ENCODE data around the gene SMPD2. TPM values are rescaled to one million over a fixed set of nuclear protein-coding genes. Genes with fewer than 3 reads are reported as not detected.

The SMPD2 gene
- total and polyA plus RNA-seq, 2 donors (not counting 1 experiment from before 2014, with no cell fraction given): 35.7 to 43.9 TPM

DNA sequence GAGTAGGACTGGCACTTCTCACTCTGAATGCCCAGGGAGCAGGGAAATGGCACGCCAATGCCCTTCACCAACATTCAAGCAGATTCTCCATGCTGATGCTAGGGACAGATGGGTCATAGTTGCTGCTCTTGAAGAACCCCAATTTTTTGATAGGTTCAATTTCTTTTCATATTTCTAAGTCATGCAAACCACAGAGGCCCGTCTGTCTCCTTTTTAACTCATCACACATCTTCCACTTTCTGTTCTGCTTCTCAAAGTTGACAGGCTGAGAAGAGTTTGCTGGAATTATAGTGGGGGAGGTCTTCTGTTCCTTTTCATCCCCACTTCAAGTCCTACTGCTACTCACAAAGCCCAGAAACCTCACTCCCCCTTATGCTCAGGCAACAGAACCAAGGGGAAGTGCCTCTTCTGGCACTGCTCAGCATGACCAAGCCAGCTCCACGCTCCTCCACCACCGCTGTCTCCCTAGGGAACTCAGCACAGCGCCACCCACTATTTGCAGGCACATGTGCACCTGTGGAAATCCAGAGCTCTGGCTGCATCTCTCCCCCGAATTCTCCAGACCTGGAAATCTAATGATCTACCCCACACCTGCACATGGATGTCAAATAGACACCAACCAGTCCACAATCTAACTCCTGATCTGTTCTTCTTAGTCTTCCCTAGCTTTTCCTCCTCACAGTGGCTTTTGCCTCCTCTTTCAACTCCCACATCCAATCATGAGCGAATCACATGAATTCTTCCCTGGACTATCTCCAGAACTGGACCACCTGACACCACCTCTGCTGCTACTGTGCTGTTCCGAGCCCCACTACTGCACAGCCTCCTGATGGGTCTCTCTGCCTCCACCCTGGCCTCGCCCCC, 31.8 kb downstream of the SMPD2 start:
- TF ChIP-seq, protein P1, sequence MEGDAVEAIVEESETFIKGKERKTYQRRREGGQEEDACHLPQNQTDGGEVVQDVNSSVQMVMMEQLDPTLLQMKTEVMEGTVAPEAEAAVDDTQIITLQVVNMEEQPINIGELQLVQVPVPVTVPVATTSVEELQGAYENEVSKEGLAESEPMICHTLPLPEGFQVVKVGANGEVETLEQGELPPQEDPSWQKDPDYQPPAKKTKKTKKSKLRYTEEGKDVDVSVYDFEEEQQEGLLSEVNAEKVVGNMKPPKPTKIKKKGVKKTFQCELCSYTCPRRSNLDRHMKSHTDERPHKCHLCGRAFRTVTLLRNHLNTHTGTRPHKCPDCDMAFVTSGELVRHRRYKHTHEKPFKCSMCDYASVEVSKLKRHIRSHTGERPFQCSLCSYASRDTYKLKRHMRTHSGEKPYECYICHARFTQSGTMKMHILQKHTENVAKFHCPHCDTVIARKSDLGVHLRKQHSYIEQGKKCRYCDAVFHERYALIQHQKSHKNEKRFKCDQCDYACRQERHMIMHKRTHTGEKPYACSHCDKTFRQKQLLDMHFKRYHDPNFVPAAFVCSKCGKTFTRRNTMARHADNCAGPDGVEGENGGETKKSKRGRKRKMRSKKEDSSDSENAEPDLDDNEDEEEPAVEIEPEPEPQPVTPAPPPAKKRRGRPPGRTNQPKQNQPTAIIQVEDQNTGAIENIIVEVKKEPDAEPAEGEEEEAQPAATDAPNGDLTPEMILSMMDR (IDR thresholded peaks at IDR 0.05): no peak
- no peak for TF ChIP-seq EZH2 (IDR thresholded peaks at IDR 0.05; ENCODE audit: borderline replicate concordance, insufficient read depth, low read depth, low read length, poor library complexity, severe bottlenecking)
- CTCF ChIA-PET: interaction anchor here (0.7 to 2.3 kb wide), 7 partner anchors 8 to 568 kb away, joined by 3 to 5 read pairs (median 4); partner anchors contain the start of genes MICAL1, PPIL6 and SMPD2
- peak; percentile 67 for DNase-seq
- no peaks in the 10 kb centered on the region for H3K27me3 ChIP-seq (replicated peaks in 1 of 4; ENCODE audit: control extremely low read depth in 1 of 4, control insufficient read depth in 3 of 4, insufficient read depth in 4 of 4, low read length in 3 of 4)
- H3K9me3 Mint-ChIP-seq (ENCODE audit: insufficient read depth): no peaks in the 10 kb centered on the region
- ATAC-seq (ENCODE audit: low read depth): peak; percentile 93
- peaks cover 29 to 30% of the 10 kb centered on the region in 2 donors for H3K4me1 ChIP-seq (ENCODE audit: control insufficient read depth in 2 of 2, insufficient read depth in 2 of 2, low read length in 2 of 2)
- intact Hi-C loops (cut with micrococcal nuclease): no loop called here
- peaks cover 61% of the 10 kb centered on the region for H3K4me1 Mint-ChIP-seq
- H4K20me1 ChIP-seq (ENCODE audit: control insufficient read depth, insufficient read depth, low read length, poor library complexity, severe bottlenecking): peaks cover 55% of the 10 kb centered on the region
- H3K27ac Mint-ChIP-seq: peak overlapping the region; percentile 62
- POLR2A ChIA-PET: interaction anchor here (1.0 kb wide), 1 partner anchor 17 kb away, joined by 3 read pairs; the partner anchor contains the start of gene MICAL1
- peak overlapping the region in 1 of 2 donors; percentile 3 for H3K27ac ChIP-seq (ENCODE audit: low read length in 2 of 2)
- no peak overlapping the region for H3K4me3 ChIP-seq (ENCODE audit: control extremely low read depth in 1 of 5, extremely low read depth in 1 of 5, insufficient read depth in 1 of 5, low read depth in 2 of 5, low read length in 4 of 5)
- H3K79me2 ChIP-seq (ENCODE audit: control insufficient read depth, insufficient read depth, low read length): peaks cover 86% of the 10 kb centered on the region
- H3K4me3 Mint-ChIP-seq: peak overlapping the region; percentile 42
- peak overlapping the region; percentile 11 for H3K9ac ChIP-seq (ENCODE audit: low read length)
- no peaks in the 10 kb centered on the region for H3K27me3 Mint-ChIP-seq
- peaks cover 0 to 88% of the 10 kb centered on the region in 2 experiments for H3K36me3 ChIP-seq (replicated peaks in 1 of 2; ENCODE audit: control extremely low read depth in 1 of 2, control insufficient read depth in 1 of 2, extremely low read depth in 1 of 2, insufficient read depth in 2 of 2, low read length in 1 of 2)
- H2AFZ ChIP-seq (ENCODE audit: insufficient read depth, low read depth, low read length, poor library complexity, severe bottlenecking): no peak overlapping the region
- 55% methylated on average over 8 of the region's 9 CpGs for WGBS (ENCODE audit: insufficient coverage)
- no peaks in the 10 kb centered on the region for H3K9me3 ChIP-seq (ENCODE audit: control extremely low read depth in 1 of 3, control insufficient read depth in 2 of 3, insufficient read depth in 1 of 3, low read length in 2 of 3)
- H3K4me2 ChIP-seq (replicated peaks; ENCODE audit: low read depth, low read length, poor library complexity, severe bottlenecking): peak overlapping the region; percentile 42

DNA sequence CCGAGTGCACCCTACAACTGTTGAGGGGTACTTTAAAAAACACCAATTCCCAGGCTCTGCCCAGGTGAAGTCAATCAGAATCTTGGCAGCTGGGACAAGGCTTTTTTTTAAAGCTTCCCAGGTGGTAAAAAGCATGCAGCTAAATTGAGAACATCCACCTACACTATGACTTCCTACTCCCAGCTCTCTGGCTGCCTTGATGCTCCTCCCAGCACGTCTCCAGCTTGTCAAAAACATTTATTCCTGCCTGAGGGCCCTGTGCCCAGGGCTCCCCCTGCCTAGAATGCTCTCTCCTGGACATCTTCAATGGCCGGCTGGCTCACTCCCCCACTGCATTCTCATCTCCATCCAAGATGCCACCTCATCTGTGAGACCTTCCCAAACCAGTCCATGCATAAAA, 32.6 kb downstream of the SMPD2 start:
- CTCF ChIA-PET: interaction anchor here (0.7 to 1.2 kb wide), 4 partner anchors 9 to 33 kb away, joined by 3 to 4 read pairs (median 4); partner anchors contain the start of genes PPIL6 and SMPD2
- DNase-seq (no peak), ATAC-seq (ENCODE audit: low read depth) (no peak)
- Histone ChIP-seq H3K4me2 (replicated peaks; ENCODE audit: low read depth, low read length, poor library complexity, severe bottlenecking) (peak overlapping the region; percentile 42), H3K79me2 (ENCODE audit: control insufficient read depth, insufficient read depth, low read length) (peaks cover 86% of the 10 kb centered on the region), H3K4me1 (ENCODE audit: control insufficient read depth in 2 of 2, insufficient read depth in 2 of 2, low read length in 2 of 2) (peaks cover 37 to 38% of the 10 kb centered on the region in 2 donors), H3K27me3 (replicated peaks in 1 of 4; ENCODE audit: control extremely low read depth in 1 of 4, control insufficient read depth in 3 of 4, insufficient read depth in 4 of 4, low read length in 3 of 4) (no peaks in the 10 kb centered on the region), H3K36me3 (replicated peaks in 1 of 2; ENCODE audit: control extremely low read depth in 1 of 2, control insufficient read depth in 1 of 2, extremely low read depth in 1 of 2, insufficient read depth in 2 of 2, low read length in 1 of 2) (peaks cover 0 to 85% of the 10 kb centered on the region in 2 experiments), H4K20me1 (ENCODE audit: control insufficient read depth, insufficient read depth, low read length, poor library complexity, severe bottlenecking) (peaks cover 57% of the 10 kb centered on the region), H3K9me3 (ENCODE audit: control extremely low read depth in 1 of 3, control insufficient read depth in 2 of 3, insufficient read depth in 1 of 3, low read length in 2 of 3) (no peaks in the 10 kb centered on the region), H3K9ac (ENCODE audit: low read length) (no peak overlapping the region), H3K27ac (ENCODE audit: low read length in 2 of 2) (no peak overlapping the region), H3K4me3 (ENCODE audit: control extremely low read depth in 1 of 5, extremely low read depth in 1 of 5, insufficient read depth in 1 of 5, low read depth in 2 of 5, low read length in 4 of 5) (no peak overlapping the region), H2AFZ (ENCODE audit: insufficient read depth, low read depth, low read length, poor library complexity, severe bottlenecking) (no peak overlapping the region)
- Mint-ChIP-seq H3K4me3 (no peak overlapping the region), H3K9me3 (ENCODE audit: insufficient read depth) (no peaks in the 10 kb centered on the region), H3K4me1 (peaks cover 64% of the 10 kb centered on the region), H3K27me3 (no peaks in the 10 kb centered on the region), H3K27ac (peak overlapping the region; percentile 27)
- WGBS (ENCODE audit: insufficient coverage): 100% methylated on average over 2 of the region's 3 CpGs
- TF ChIP-seq, protein P1 (IDR thresholded peaks at IDR 0.05): no peak
- TF ChIP-seq EZH2 (IDR thresholded peaks at IDR 0.05; ENCODE audit: borderline replicate concordance, insufficient read depth, low read depth, low read length, poor library complexity, severe bottlenecking): no peak
- intact Hi-C loops (cut with micrococcal nuclease): no loop called here
- POLR2A ChIA-PET: interaction anchor here (1.0 kb wide), 1 partner anchor 17 kb away, joined by 3 read pairs; the partner anchor contains the start of gene MICAL1
